ELF-1 (cell line): ENCODE results near the gene DDX1.
"Not testable (repeated sequence)": the region's sequence is repeated elsewhere in the genome, so short reads cannot be mapped to it uniquely, and the experiment has no call there.

Source experiments
- DNase-seq: peaks from one replicate; pipeline ENCODE4 v3.0.0-alpha.2; 2016; ENCODE audit warnings: low read depth, low spot score

Gene DDX1

DNA sequence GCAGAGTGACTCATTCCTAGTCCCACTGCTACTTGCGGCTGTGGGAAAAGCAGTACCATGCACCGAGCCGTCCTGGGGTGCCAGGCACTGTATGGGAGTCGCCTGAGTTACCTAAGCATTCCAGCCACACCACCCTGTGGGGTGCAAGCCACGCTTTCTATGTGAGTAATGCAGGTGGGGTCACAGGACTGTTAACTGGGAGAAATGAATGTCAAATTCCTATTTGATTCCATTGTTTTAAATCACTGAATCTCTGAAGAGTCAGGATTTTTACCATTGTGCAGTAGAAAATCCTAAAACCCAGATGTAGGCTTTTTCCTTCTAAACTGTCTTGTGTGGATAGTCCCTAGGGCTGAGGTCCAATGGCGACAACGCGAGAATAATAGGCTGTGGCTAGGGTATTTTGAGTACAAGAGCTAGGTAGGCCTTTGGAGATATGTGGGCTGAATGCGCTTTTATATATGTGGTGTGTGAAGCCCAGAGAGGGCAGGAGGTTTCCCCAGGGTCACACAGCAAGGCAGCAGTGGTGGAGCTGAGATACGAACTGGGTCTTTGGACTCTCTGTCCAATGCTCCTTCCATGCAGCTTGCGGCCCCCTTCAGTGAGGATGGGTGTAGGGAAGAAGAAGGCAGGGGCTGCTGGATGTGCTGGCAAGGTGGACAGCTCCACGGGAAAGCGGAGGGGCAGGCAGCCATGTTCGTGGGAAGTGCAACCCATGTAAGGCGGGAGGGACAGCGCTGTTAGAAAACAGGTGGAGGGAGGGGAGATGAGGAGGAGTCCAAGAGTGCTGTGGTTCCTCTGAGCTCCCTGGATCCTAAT, 83.2 kb downstream of the DDX1 start:
- DNase-seq = no peak

DNA sequence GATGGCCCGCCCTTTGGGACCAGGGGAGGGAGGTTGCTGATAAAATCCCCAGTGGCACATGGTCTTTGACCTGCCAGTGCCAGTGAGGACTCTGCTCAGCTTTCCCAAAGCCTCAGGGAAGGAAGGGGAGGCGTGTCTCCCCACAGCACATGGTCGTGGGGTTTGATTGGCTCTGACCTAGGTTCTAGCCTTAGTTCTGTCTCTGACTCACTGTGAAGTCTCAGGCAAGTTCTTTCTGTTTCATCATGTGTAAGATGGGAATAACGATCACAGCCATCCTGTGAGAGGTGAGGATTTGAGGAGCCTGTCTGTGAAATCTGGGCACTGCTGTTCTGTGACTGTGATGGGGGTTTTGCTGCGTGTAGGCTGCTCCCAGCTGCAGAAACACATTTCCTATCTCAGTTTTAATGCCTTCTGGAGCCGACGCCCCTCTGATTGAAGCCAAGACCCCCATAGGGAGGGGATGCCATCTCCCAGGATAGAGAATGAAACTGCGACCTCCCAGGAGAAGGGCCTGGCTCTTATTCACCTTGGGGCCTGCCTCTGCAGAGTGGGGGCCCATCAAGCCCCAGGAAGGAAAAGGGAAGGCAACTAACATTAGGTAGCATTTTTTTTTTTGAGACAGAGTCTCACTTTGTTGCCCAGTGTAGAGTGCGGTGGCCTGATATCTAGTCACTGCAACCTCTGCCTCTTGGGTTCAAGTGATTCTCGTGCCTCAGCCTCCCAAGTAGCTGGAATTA, 84.0 kb downstream of the DDX1 start:
- no peak for DNase-seq

DNA sequence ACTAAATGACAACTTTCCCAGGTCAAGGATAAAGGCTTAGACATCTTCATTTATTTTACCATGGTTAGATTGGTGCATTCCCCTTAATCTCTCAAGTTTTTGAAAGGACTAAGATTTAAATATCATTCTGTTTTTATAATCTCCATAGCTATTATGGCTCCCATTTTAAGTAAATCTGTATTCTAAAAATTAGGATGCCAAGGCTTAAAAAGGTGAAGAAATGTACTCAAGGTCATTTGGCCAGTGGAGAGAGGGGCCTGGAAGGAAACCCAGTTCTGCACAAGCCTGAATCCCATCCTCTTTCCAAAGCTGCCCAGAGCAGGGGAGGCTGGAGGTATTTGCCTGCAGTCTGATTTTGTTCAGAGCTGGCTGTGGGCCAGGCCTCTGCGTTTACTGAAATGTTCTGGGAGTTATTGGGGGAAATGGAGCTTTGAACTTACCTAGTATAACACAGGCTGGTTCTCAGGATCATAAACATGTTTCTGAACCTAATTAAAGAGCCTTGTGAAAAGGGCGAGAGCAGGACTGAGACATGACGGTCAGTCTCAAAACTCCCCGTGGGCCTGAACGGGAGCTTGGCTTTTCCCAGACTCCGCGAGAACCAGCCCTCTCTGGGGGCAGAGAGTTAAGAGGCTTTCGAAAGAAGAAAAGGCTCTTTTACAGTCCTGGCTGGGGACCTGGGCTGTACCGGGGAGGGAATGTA, 85.6 kb downstream of the DDX1 start:
- no peak for DNase-seq

DNA sequence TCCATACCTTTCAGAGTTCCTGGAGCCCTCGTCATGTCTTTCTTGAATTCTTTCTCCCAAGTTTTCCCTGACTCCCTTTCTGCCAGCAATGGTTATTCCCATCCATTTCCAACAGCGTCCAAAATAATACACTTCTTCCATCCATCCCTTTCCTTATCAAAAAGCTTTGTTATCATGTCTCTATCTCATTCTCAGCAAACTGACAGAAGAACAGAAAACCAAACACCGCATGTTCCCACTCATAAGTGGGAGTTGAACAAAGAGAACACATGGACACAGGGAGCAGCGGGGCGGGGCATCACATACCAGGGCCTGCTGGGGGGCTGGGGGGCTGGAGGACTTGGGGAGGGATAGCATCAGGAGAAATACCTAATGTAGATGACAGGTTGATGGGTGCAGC, 86.7 kb downstream of the DDX1 start:
- no peak for DNase-seq

DNA sequence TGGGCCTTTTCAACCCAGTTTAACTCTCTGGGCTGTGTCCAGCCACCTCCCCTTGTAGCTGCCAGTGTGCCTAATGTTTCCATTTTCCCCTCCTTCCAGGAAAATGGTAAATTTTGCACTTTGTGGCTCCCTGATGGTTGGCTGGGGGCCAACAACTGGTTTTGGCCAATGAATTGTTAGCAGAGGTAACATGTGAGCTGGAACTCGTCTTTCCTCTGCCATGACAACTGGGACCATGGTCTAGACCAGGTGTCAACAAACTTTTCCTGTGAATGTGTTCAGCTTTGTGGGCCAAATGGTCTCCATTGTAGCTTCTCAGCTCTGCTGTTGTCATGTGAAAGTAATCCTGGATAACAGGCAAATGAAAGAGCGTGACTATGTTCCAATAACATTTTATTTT, 87.2 kb downstream of the DDX1 start:
- no peak for DNase-seq

DNA sequence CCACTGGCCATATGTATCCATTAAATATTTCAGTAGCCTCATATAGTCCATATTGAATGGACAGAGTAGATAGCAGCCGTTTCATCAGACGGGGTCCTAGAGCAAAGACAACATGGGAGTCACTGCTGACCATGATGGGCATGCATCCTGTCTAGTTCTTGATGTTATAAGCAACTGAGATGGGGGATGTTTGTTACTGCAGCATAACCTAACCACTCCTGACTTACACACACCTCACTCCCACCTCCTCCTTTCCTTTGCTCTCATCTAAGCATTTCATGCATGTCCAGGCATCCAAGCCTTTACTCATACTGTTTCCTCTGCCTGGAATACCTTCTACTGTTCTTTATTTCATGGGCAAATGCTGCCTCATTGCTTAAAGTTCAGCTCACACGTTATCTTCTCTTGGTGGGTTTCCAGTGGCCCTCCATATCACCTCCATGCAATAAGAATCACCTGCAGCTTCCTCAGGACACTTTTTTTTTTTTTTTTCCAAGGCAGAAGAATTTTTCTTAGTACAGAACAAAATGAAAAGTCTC, 87.8 kb downstream of the DDX1 start:
- no peak for DNase-seq

DNA sequence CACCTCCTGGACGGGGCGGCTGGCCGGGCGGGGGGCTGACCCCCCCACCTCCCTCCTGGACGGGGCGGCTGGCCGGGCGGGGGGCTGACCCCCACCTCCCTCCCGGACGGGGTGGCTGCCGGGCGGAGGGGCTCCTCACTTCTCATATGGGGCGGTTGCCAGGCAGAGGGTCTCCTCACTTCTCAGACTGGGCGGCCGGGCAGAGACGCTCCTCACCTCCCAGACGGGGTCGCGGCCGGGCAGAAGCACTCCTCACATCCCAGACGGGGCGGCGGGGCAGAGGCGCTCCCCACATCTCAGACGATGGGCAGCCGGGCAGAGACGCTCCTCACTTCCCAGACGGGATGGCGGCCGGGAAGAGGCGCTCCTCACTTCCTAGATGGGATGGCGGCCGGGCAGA, 88.5 kb downstream of the DDX1 start:
- DNase-seq = not testable (repeated sequence)
